Body of pancreas (tissue), 4 donors: ENCODE data around the gene WDR38.

ENCODE experiments used
- POLR2A ChIP-seq, 3 donors: fragments of 450-650 bp; IDR thresholded peaks; one replicate each; pipeline ENCODE4 v1.6.1; 2016; ENCODE audit warnings: antibody characterized with exemption in 3 of 3, mild to moderate bottlenecking in 2 of 3
- TF ChIP-seq, protein P1 (sequence below), 7 experiments: fragments of 450-650 bp in 4 of 7; fragments of 200-600 bp in 3 of 7; sonication (generic) in 3 of 7; IDR thresholded peaks; one replicate each; pipeline ENCODE4 v1.5.1; 2016 to 2019; ENCODE audit warnings: antibody characterized with exemption in 7 of 7

DNA sequence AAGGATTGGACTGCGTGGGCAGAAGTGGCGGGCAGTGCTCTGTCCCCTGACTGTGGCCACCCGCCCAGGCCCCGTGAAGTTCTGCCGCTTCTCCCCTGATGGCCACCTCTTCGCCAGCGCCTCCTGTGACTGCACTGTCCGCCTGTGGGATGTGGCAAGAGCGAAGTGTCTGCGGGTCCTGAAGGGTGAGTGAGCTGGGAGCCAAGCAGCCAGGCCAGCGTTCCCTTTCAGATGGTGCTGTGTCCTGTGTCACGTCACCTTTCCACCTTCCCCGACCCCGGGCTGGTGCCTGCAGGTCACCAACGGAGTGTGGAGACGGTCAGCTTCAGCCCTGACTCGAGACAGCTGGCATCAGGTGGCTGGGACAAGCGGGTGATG is 2.3 kb downstream of the WDR38 start:
- TF ChIP-seq, protein P1, sequence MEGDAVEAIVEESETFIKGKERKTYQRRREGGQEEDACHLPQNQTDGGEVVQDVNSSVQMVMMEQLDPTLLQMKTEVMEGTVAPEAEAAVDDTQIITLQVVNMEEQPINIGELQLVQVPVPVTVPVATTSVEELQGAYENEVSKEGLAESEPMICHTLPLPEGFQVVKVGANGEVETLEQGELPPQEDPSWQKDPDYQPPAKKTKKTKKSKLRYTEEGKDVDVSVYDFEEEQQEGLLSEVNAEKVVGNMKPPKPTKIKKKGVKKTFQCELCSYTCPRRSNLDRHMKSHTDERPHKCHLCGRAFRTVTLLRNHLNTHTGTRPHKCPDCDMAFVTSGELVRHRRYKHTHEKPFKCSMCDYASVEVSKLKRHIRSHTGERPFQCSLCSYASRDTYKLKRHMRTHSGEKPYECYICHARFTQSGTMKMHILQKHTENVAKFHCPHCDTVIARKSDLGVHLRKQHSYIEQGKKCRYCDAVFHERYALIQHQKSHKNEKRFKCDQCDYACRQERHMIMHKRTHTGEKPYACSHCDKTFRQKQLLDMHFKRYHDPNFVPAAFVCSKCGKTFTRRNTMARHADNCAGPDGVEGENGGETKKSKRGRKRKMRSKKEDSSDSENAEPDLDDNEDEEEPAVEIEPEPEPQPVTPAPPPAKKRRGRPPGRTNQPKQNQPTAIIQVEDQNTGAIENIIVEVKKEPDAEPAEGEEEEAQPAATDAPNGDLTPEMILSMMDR (IDR thresholded peaks at IDR 0.05): no peak
- TF ChIP-seq POLR2A (IDR thresholded peaks at IDR 0.05): no peak
